ENCODE data around the gene ERCC6L2. TPM values are rescaled to one million over a fixed set of nuclear protein-coding genes. Genes with fewer than 3 reads are reported as not detected.

ERCC6L2 gene
- total RNA-seq, 1 donor, result 102 TPM

DNA sequence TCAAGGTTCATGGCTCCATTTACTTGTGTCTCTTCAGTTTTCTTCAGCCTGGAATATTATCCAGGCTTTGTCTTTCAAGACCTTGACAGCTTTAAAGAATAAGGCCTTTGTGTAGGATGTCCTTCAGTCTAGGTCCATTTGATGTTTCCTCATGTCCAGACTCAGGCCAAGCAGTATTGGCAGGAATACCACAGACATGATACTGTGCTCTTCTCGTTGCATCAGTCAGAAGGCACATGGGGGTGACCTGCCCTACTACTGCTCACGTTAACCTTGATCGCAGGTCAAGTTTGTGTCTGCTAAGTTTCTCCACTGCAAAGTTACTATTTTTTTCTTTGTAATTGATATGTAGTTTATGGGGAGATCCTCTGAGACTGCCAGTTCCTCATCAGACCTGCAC, 88.2 kb downstream of the ERCC6L2 start:
- no peak overlapping the region for H3K4me3 ChIP-seq (ENCODE audit: low read depth, low read length)
- DNase-seq (ENCODE audit: low read depth), result no peak
- TF ChIP-seq, protein P1, sequence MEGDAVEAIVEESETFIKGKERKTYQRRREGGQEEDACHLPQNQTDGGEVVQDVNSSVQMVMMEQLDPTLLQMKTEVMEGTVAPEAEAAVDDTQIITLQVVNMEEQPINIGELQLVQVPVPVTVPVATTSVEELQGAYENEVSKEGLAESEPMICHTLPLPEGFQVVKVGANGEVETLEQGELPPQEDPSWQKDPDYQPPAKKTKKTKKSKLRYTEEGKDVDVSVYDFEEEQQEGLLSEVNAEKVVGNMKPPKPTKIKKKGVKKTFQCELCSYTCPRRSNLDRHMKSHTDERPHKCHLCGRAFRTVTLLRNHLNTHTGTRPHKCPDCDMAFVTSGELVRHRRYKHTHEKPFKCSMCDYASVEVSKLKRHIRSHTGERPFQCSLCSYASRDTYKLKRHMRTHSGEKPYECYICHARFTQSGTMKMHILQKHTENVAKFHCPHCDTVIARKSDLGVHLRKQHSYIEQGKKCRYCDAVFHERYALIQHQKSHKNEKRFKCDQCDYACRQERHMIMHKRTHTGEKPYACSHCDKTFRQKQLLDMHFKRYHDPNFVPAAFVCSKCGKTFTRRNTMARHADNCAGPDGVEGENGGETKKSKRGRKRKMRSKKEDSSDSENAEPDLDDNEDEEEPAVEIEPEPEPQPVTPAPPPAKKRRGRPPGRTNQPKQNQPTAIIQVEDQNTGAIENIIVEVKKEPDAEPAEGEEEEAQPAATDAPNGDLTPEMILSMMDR (IDR thresholded peaks at IDR 0.05; ENCODE audit: insufficient read depth, low read depth, low read length), result no peak

DNA sequence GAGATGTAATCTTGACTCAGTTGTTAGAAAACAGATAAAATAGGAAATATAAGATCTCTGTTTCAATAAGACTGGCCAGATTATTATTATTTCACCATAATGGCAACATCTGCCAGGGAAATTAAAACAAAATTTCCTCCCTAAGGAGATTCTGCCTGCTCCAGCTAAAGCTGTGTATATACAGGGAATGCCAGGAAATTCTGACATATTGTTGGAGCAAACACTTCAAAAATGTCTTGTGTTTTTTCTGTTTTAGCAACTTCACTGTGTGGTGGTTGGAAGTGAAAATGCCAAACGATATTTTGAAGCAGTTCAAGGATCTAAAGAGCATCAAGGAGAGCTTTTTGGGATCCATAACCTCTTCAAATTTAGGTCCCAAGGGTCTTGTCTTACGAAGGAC, 90.8 kb downstream of the ERCC6L2 start:
- TF ChIP-seq, protein P1 (IDR thresholded peaks at IDR 0.05; ENCODE audit: insufficient read depth, low read depth, low read length), result no peak
- no peak for DNase-seq (ENCODE audit: low read depth)
- H3K4me3 ChIP-seq (ENCODE audit: low read depth, low read length), result no peak overlapping the region

DNA sequence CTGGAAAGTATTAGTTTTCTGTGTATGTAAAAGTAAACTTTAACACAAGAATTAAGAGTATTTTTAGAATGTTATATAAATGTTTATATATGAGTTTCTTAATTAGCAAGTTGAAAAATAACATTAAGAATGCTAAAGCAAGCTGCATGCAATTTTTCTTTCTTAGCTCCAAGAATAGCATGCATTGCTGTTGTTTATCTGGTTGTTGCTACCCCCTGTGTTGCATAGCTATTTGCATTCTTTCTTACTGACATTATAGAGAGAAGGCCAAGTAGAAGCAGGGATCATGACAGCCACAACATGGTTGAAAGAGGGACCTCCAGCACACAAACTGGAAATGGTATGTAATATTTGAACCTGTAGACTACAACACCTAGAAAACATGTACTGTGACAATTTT, 94.8 kb downstream of the ERCC6L2 start:
- no peak overlapping the region for H3K4me3 ChIP-seq (ENCODE audit: low read depth, low read length)
- DNase-seq (ENCODE audit: low read depth), result no peak
- TF ChIP-seq, protein P1 (IDR thresholded peaks at IDR 0.05; ENCODE audit: insufficient read depth, low read depth, low read length), result no peak

DNA sequence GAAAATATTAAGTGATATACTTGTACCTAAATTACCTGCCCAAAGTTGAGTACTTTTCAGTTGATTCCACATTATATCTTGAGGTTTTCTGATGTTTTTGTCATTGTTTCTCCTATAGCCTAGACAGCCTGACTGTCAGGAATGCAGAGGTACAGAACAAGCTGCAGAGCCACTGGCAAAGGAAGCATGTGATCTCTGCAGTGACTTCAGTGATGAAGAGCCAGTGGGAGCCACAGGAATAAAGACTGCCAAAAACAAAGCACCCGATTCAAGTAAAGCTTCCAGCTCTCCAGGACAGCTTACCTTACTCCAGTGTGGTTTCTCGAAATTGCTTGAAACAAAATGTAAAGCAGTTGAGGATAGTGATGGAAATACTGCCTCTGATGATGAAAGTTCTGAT, 96.3 kb downstream of the ERCC6L2 start:
- TF ChIP-seq, protein P1 (IDR thresholded peaks at IDR 0.05; ENCODE audit: insufficient read depth, low read depth, low read length), result no peak
- DNase-seq (ENCODE audit: low read depth), result no peak

DNA sequence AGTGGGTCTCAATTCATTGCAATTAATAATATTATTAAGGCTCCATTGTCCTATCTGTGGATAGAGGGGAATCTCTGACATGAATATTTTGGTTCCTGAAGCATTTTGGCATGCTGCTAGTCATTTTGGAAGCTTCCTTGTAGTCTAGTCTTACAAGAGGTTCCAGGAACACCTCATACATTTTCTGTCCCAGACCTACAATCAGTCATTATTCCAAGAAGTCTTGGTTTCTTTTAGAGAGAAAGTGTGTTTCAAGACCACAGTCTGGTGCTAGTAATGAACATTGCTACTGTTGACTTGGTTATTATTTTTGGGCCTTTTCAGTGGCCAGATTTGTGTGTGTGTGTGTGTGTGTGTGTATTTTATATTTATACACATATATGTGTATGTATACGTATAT, 98.9 kb downstream of the ERCC6L2 start:
- DNase-seq (ENCODE audit: low read depth), result no peak
- TF ChIP-seq, protein P1 (IDR thresholded peaks at IDR 0.05; ENCODE audit: insufficient read depth, low read depth, low read length), result no peak
- H3K4me3 ChIP-seq (ENCODE audit: low read depth, low read length), result no peak overlapping the region

More for the DNA sequence above, 96.3 kb downstream of the ERCC6L2 start:
- no peak overlapping the region for H3K4me3 ChIP-seq (ENCODE audit: low read depth, low read length)

DNA sequence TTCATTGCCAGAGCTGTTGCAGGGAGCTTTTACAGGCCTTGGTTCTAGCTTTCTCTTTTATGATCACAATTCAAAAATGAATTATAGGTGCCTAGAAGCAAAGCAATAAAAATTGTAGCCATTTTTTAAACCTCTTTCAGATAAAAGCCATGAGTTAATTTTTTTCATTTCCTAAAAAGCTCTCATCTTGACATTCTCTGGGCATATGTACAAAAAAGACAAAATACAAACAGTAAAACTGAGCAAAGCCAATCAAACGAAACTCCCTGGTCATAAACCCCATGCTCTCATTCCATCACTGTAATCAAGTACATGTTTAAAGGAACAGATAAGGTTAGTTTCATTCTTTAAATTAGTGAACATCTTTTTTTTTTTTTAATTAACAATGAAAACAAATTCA, 101.9 kb downstream of the ERCC6L2 start:
- H3K4me3 ChIP-seq (ENCODE audit: low read depth, low read length), result no peak overlapping the region
- DNase-seq (ENCODE audit: low read depth), result peak; percentile 13
- TF ChIP-seq, protein P1 (IDR thresholded peaks at IDR 0.05; ENCODE audit: insufficient read depth, low read depth, low read length), result no peak

DNA sequence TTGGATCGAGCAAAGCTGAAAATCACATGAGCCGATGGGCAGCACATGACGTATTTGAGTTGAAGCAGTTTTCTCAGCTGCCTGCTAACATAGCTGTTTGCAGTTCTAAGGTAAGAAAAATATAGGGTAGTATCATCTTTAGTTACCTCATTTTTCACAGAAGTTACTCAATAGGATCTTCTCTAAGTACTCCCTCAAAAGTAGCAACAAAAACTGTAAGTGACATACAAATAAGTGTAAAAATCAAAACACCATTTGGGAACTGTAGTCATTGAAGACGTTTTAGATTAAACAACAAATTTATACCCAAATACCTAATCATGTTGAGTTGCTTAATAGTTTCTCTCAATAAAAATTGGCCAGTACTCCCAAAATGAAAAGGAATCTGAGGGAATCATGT, 102.6 kb downstream of the ERCC6L2 start:
- peak; percentile 5 for DNase-seq (ENCODE audit: low read depth)
- TF ChIP-seq, protein P1 (IDR thresholded peaks at IDR 0.05; ENCODE audit: insufficient read depth, low read depth, low read length), result no peak
- no peak overlapping the region for H3K4me3 ChIP-seq (ENCODE audit: low read depth, low read length)
